ENCODE results near the gene SCAF1.
A peak's percentile ranks its signal among the peaks of the same experiment; 100 is the strongest.

Gene SCAF1

DNA sequence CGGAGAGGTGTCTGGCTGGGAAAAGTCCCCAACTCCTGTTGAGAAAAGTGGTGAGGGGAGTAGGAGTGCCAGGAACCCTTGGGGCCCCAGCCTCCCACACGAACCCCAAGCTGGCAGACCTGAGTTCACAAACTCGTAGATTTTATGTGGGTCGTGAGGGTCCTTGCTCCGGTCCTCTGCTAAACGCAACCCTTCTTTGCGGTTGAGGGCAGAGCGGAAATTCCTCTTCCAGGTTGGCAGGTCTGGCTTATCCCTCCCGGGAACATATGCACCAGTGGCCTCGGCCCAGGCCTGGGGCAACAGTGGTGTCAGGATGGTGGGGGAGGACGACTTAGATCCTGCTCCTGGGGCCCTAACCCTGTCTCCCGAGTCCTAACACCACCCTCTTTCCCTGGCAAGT is 21.2 kb downstream of the SCAF1 start:
- Mint-ChIP-seq H3K4me1 (peaks cover 42% of the 10 kb centered on the region), H3K27ac (peak overlapping the region; percentile 100), H3K9me3 (no peaks in the 10 kb centered on the region), H3K4me3 (peak overlapping the region; percentile 99), H3K36me3 (peaks cover 41% of the 10 kb centered on the region), H3K27me3 (no peaks in the 10 kb centered on the region)
- DNase-seq, result no peak
- CTCF ChIA-PET, result no interaction called here

DNA sequence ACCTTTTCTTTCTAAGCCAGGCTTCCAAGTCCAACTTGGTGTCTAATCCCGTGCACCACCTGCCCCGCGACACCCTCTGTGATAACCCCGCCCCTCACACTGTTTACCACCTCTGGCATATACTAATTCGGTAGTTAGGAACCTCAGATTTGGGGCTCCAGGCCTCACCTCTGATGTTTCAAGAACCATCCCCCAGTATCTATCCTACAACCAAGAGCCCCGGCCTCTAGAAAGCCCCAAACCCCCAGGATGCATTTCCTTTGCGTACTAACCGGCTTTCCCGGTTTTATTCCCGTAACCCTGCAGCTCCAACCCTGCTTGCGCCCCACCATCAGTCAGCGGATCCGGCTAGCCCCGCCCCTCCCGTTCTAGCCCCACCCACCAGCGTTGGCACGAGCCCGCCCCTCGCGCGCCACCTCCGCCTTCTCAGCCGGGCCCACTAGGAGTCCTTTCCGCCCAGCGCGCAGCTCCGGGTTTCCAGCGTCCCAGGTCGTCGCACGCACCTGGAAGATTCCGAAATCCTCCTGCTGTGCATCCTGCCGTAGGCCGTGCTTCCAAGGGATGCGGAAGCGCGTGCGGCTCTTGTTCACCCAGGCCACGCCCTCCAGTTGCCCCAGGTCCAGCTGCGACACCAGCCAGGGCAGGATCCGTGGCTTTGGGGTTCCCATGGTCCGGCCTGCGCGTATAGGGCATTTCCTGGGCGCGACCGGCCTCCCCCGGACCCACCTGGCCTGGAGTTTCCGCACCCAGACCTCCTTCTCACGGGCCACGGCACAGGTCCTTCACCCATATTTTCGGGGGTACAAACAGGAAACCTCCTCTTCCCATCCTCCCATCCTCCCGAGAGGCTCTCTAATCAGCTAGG is 22.4 kb downstream of the SCAF1 start:
- peak; percentile 95 for DNase-seq
- H3K27me3 Mint-ChIP-seq, result no peaks in the 10 kb centered on the region
- H3K36me3 Mint-ChIP-seq, result peaks cover 47% of the 10 kb centered on the region
- H3K4me3 Mint-ChIP-seq, result peak overlapping the region; percentile 99
- CTCF ChIA-PET, result interaction anchor here (0.7 to 1.6 kb wide), 6 partner anchors 8 to 188 kb away, joined by 3 to 5 read pairs (median 4); partner anchors contain the start of genes PRMT1 and SCAF1
- peaks cover 42% of the 10 kb centered on the region for H3K4me1 Mint-ChIP-seq
- peak overlapping the region; percentile 100 for H3K27ac Mint-ChIP-seq
- H3K9me3 Mint-ChIP-seq, result no peaks in the 10 kb centered on the region

DNA sequence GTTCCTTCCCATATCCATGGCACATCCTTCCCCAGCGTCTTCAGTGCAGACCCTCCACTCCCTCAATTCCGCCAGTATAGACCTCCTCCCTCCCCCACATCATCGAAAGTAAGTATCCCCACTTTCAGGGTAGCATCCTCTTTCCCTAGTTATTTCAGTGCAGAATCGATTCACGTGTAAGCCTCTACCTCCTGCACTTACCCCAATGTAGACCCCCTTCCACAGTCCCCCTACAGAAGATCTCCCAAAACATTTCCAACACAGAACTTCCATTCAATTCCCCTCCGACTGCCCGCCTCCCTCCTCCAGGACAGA is 23.0 kb downstream of the SCAF1 start:
- CTCF ChIA-PET, result interaction anchor here (1.3 to 1.6 kb wide), 3 partner anchors 9 to 23 kb away, joined by 4 to 5 read pairs (median 4); partner anchors contain the start of gene SCAF1
- DNase-seq, result no peak
- Mint-ChIP-seq H3K27ac (peak overlapping the region; percentile 100), H3K9me3 (no peaks in the 10 kb centered on the region), H3K4me1 (peaks cover 45% of the 10 kb centered on the region), H3K36me3 (peaks cover 50% of the 10 kb centered on the region), H3K4me3 (peak overlapping the region; percentile 99), H3K27me3 (no peaks in the 10 kb centered on the region)

DNA sequence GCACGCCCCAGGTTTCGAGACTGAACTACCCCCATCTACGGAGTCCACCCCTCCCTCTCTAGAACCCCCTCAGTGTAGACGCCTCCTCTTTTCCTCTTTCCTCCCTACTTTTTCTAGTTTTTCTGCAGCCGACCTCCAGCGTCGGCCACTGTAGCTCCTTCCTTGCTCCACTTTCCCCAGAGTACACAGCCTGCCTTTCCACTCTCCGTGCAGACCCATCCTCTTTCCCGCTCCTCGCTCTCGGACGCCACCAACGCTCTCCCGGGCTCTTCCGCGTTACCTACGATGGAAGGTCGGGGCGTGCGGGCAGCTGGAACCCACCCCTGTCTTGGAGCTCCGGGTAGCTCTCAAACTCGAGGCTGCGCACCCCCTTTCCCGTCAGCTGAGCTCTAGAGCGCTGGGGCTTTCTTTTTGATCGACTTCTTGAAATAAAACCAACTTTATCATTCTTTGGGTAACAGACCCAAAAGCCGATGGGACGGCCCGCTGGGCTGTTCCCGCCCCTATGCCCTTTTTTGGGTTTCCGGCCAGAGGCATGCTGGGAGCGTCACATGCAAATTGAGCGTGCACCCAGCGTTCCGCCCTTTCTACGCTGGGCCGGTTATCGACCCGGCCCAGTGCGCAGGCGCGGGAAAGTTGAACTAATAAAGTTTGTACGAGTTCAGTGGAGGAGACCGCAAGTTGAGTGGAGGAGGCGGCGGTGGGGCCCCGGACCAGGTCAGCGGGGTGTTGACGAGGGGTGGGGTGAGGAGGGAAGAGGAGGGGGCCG is 23.5 kb downstream of the SCAF1 start, which contains the start of the genes BCL2L12 and IRF3:
BCL2L12 (plus strand) TSS at position 583 of the 769 bp plus-strand sequence. CDS start 760 bp downstream, outside the sequence.
IRF3 (minus strand) TSS at position 507 of the 769 bp plus-strand sequence. CDS start 1,019 bp downstream, outside the sequence.
- H3K36me3 Mint-ChIP-seq, result peaks cover 47% of the 10 kb centered on the region
- H3K4me3 Mint-ChIP-seq, result peak within 1 kb of the TSS; percentile 99
- peak within 1 kb of the TSS; percentile 100 for H3K27ac Mint-ChIP-seq
- H3K9me3 Mint-ChIP-seq, result no peaks in the 10 kb centered on the region
- H3K4me1 Mint-ChIP-seq, result peaks cover 43% of the 10 kb centered on the region
- no peaks in the 10 kb centered on the region for H3K27me3 Mint-ChIP-seq
- CTCF ChIA-PET, result interaction anchor here (1.3 to 1.6 kb wide), 3 partner anchors 9 to 24 kb away, joined by 4 to 5 read pairs (median 4); partner anchors contain the start of gene SCAF1
- peak; percentile 100 for DNase-seq

DNA sequence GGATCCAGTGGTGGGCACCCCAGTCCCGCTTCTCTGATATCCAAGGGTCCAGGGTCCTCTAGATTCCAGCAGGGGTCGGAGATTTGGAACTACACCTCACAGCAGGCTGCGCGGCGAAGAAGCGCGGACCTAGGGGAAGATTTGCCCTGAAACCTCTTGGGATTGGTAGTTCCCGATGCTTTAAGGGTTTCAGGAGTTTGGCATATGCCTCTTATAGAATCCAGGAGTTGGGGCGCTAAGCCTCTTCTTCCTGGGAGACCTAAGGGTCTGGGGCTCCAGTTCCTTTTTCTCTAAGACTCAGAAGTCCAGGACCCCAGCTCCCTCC is 24.1 kb downstream of the SCAF1 start:
- H3K27me3 Mint-ChIP-seq, result no peaks in the 10 kb centered on the region
- peak overlapping the region; percentile 100 for H3K27ac Mint-ChIP-seq
- peaks cover 43% of the 10 kb centered on the region for H3K4me1 Mint-ChIP-seq
- H3K9me3 Mint-ChIP-seq, result no peaks in the 10 kb centered on the region
- no peak for DNase-seq
- CTCF ChIA-PET, result interaction anchor here (1.3 to 1.6 kb wide), 2 partner anchors 9 to 11 kb away, joined by 4 to 5 read pairs; no protein-coding TSS in a partner anchor
- peak overlapping the region; percentile 99 for H3K4me3 Mint-ChIP-seq
- H3K36me3 Mint-ChIP-seq, result peaks cover 48% of the 10 kb centered on the region

DNA sequence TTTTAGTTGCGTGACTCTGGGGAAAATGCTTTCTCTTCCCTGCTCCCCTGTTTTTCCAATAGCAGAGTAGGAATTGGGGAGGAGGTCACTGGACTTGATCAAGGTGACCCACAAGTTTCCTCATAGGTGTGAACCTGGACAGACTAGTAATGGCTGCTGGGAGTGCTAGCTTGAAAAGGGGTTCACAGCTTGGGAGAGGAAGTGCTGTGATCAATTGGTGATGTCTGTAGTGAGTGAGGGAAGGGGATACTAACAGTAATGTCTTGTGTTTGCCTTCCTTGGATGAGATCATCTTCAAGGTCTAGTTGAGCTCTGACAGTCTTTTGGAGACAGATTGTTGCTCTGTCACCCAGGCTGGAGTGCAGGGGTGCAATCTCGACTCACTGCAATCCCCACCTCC is 25.5 kb downstream of the SCAF1 start:
- H3K9me3 Mint-ChIP-seq, result no peaks in the 10 kb centered on the region
- H3K36me3 Mint-ChIP-seq, result peaks cover 49% of the 10 kb centered on the region
- peaks cover 51% of the 10 kb centered on the region for H3K4me1 Mint-ChIP-seq
- H3K27me3 Mint-ChIP-seq, result no peaks in the 10 kb centered on the region
- CTCF ChIA-PET, result interaction anchor here (0.7 kb wide), 1 partner anchor 9 kb away, joined by 3 read pairs; no protein-coding TSS in a partner anchor
- H3K4me3 Mint-ChIP-seq, result peak overlapping the region; percentile 99
- H3K27ac Mint-ChIP-seq, result peak overlapping the region; percentile 51
- DNase-seq, result no peak

DNA sequence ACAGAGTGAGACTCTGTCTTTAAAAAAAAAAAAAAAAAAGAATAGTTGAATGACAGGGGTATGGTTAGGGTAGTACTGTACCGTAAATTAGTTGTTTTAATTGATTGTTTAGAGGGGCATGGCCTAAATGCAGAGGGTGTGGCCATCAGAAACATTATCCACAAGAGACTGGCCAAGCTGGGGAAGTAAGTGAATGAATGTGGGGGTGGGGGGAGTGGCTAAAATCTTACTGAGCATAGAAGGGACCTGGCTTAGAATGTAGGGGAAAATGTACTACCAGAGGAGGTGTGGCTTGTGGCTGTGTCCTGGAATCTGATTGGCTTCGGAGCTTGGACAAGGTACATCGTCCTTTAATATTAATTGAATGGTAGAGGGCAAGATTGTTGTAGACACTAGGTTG is 27.5 kb downstream of the SCAF1 start:
- CTCF ChIA-PET, result interaction anchor here (4.8 kb wide), 1 partner anchor 162 kb away, joined by 26 read pairs; no protein-coding TSS in a partner anchor
- Mint-ChIP-seq H3K9me3 (no peaks in the 10 kb centered on the region), H3K4me1 (peaks cover 32% of the 10 kb centered on the region), H3K27me3 (no peaks in the 10 kb centered on the region), H3K36me3 (peaks cover 34% of the 10 kb centered on the region), H3K4me3 (no peak overlapping the region), H3K27ac (no peak overlapping the region)
- no peak for DNase-seq

DNA sequence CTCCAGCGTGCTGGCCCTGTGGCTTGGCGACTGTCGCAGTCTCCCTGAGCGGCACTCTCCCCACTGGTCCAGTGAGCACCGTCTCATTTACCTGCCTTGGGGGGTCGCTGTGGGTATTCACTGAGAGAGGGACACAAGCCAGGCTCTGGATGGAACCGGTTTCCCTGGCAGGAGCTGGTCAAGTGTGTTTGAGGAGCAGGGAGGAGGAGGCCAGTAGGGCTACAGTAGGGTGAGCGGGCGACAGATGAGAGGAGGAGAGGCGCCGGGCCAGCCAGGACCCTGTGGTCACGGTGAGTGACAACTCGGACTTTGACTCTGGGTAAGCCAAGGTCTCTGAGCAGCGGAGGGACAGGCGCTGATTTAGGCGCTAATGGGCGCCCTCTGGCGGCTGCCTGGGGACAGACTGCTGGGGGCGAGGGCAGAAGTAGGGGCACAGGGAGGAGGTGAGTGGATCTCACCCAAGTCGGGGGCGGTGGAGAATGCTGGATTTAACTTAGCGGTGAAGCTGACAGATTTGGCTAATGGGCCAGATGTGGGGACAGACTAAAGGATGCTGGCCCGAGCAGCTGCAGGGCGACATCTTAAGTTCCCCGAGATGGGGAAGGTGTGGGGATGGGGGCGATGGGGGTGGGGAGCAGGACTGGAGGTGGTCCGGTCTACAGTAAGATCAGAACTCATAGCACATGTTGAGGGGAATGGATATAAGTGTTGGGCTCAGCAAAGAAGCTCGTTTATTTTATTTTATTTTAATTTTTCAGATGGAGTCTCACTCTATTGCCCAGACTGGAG is 30.3 kb downstream of the SCAF1 start:
- peak; percentile 82 for DNase-seq
- H3K4me3 Mint-ChIP-seq, result no peak overlapping the region
- H3K36me3 Mint-ChIP-seq, result peaks cover 22% of the 10 kb centered on the region
- peaks cover 26% of the 10 kb centered on the region for H3K4me1 Mint-ChIP-seq
- H3K27me3 Mint-ChIP-seq, result no peaks in the 10 kb centered on the region
- no peak overlapping the region for H3K27ac Mint-ChIP-seq
- H3K9me3 Mint-ChIP-seq, result no peaks in the 10 kb centered on the region
- CTCF ChIA-PET, result interaction anchor here (0.7 to 4.8 kb wide), 14 partner anchors 8 to 170 kb away, joined by 3 to 26 read pairs (median 4); partner anchors contain the start of genes NOSIP, PRRG2 and RRAS

DNA sequence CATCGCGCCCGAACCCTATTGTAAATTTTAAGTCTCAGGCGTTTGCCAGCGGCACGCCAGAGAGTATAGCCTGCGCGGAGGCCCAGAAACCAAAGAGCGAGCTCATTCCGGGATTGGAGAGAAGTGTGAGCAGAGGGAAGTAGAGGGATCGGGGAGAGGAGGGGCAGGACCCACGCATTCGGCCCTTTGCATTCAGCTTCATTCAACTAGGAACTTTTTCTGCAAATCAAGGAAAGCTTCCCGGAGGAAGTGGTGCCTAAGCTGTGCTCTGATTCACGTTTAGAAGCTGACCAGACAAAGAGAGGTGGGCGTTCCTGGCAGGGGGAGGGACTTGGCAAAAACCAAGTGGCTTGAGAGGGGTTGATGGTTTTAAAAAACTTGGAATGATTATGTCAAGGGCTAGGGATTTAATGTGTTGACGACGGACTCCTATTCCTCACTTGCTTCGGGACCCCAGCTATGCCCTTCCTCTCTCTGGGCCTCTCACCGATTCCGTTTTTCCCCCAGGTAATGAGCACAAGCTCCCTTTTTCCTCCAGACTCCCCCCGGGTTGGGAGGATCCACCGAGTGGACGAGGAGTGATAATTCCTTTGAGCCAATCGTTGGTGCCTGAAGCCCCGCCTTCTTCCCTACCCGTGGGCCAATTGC is 34.3 kb downstream of the SCAF1 start:
- no peaks in the 10 kb centered on the region for H3K27me3 Mint-ChIP-seq
- H3K4me1 Mint-ChIP-seq, result peaks cover 44% of the 10 kb centered on the region
- no peak for DNase-seq
- CTCF ChIA-PET, result interaction anchor here (0.9 to 7.4 kb wide), 7 partner anchors 8 to 450 kb away, joined by 3 to 78 read pairs (median 5); partner anchors contain the start of genes RRAS and SCAF1
- peak overlapping the region; percentile 97 for H3K27ac Mint-ChIP-seq
- H3K36me3 Mint-ChIP-seq, result peaks cover 12% of the 10 kb centered on the region
- no peaks in the 10 kb centered on the region for H3K9me3 Mint-ChIP-seq
- peak overlapping the region; percentile 90 for H3K4me3 Mint-ChIP-seq

DNA sequence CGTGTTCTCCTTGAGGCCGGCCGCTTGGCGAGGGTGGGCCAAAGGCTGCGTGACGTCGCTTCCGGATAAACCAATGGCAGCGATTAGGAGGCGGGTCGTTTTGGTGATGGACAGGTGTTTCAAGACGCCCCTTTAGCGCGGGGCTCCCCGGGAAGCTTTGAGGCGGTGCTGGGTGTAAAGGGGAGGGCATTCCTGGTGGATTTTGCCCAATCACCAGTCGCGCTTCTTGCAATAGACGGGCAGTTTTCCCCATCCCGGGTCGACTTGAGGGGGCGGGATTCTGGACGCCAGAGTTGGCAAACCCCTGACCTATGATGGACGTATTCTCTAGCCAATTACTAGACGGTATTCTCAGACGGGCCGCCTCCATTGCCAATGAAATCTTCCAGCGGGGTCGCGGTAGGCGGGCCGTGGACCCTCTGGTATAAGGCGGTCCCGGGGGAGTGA is 34.8 kb downstream of the SCAF1 start:
- H3K27ac Mint-ChIP-seq, result peak overlapping the region; percentile 97
- H3K4me3 Mint-ChIP-seq, result peak overlapping the region; percentile 90
- no peaks in the 10 kb centered on the region for H3K27me3 Mint-ChIP-seq
- H3K4me1 Mint-ChIP-seq, result peaks cover 42% of the 10 kb centered on the region
- no peaks in the 10 kb centered on the region for H3K9me3 Mint-ChIP-seq
- CTCF ChIA-PET, result interaction anchor here (0.9 to 7.4 kb wide), 8 partner anchors 9 to 171 kb away, joined by 3 to 78 read pairs (median 4); partner anchors contain the start of genes RRAS and SCAF1
- peak; percentile 99 for DNase-seq
- H3K36me3 Mint-ChIP-seq, result peaks cover 11% of the 10 kb centered on the region

DNA sequence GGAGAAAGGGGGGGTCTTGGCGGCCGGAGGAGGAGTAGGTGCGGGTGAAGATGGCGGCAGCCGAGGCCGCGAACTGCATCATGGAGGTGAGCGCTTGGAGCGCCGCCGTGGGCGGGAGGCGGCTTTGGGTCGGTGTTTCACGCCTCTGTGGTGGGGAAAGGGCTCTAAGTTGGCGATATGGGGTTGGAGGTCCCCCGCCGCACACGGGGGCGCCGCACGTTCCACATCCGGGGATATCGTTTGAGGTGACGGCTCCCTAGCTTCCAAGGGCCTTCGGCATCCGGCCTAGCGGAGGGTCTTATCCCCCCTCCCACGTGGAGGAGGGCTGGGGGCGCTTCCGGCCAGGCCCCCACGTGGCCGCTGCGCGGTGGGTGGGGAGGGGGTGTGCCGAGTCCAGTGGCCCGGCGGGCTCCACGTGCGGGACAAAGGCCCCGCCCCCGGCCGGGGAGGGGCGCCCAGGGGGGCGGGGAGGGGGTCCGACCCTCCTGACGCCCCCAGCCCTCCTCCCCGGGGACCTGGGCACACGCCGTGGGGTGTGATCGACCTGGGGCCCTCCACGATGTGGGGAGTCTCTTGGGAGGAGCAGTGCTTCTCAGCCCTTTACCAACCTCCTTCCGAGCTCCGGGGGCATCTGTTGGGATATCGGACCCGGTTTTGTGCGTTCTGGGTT is 35.4 kb downstream of the SCAF1 start, which contains the start of gene PRMT1:
PRMT1 (plus strand) TSS at position 41 of the 670 bp plus-strand sequence; CDS start at position 51, 10 bp downstream.
- H3K4me1 Mint-ChIP-seq, result peaks cover 37% of the 10 kb centered on the region
- CTCF ChIA-PET, result interaction anchor here (0.5 to 7.4 kb wide), 10 partner anchors 9 to 200 kb away, joined by 3 to 78 read pairs (median 3); partner anchors contain the start of genes NOSIP, PRRG2, RCN3 and RRAS
- no peaks in the 10 kb centered on the region for H3K27me3 Mint-ChIP-seq
- peak within 1 kb of the TSS; percentile 90 for H3K4me3 Mint-ChIP-seq
- peaks cover 11% of the 10 kb centered on the region for H3K36me3 Mint-ChIP-seq
- peak; percentile 69 for DNase-seq
- H3K9me3 Mint-ChIP-seq, result no peaks in the 10 kb centered on the region
- peak within 1 kb of the TSS; percentile 97 for H3K27ac Mint-ChIP-seq
